ENCODE data around the gene GGA3.
"Not testable (repeated sequence)": the region's sequence is repeated elsewhere in the genome, so short reads cannot be mapped to it uniquely, and the experiment has no call there.

GGA3 gene

DNA sequence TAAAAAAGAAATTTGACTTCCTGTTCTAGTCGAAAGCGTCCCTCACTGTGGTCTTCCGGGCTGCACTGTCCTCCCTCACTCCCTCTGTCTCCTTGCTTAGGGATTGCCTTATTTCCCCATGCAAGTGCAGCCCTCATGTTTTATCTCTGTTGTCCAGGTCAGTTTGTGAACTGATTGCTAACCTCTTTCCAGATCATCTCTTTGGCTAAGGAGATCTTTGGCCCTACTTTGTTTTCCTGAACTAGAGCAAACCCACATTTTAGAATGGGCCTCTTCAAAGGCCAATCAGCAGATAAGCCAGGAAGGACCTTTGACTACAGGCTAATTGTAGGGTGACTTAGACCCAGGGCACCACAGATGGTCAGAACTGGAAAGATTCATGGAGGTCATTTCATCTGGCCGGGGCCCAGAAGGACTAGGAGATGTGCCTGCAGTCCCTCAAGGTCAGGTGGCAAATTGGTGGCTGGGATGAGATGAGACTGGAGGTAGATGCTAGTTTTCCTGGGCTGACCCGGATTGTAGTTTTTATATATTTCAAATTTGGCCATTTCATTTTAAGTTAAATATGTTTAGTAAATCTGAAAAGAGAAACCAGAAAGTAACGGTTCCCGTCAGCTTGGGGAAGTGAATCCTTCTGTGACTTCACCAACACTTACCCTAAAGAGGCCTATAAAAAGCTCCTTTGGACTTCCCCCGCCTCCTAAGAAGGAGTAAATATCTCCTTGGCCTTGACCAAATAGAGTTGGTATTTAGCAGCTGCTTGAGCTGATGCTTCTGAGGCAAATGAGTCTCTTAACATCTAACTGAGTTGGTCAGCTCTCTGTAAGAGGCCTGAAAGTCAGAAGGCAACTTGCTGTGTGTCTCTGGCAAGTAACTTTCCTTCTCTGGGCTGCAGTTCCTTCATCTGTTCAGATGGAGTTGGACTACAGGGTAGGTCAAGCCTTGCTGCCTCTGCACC, 34.1 kb upstream of the GGA3 start:
- peak overlapping the region; percentile 57 for H3K4me3 ChIP-seq (ENCODE audit: low read depth, low read length)
- TF ChIP-seq, protein P1, sequence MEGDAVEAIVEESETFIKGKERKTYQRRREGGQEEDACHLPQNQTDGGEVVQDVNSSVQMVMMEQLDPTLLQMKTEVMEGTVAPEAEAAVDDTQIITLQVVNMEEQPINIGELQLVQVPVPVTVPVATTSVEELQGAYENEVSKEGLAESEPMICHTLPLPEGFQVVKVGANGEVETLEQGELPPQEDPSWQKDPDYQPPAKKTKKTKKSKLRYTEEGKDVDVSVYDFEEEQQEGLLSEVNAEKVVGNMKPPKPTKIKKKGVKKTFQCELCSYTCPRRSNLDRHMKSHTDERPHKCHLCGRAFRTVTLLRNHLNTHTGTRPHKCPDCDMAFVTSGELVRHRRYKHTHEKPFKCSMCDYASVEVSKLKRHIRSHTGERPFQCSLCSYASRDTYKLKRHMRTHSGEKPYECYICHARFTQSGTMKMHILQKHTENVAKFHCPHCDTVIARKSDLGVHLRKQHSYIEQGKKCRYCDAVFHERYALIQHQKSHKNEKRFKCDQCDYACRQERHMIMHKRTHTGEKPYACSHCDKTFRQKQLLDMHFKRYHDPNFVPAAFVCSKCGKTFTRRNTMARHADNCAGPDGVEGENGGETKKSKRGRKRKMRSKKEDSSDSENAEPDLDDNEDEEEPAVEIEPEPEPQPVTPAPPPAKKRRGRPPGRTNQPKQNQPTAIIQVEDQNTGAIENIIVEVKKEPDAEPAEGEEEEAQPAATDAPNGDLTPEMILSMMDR (IDR thresholded peaks at IDR 0.05; ENCODE audit: insufficient read depth, low read depth, low read length, missing control alignments), result no peak
- peak; percentile 96 for DNase-seq (ENCODE audit: low read depth)

DNA sequence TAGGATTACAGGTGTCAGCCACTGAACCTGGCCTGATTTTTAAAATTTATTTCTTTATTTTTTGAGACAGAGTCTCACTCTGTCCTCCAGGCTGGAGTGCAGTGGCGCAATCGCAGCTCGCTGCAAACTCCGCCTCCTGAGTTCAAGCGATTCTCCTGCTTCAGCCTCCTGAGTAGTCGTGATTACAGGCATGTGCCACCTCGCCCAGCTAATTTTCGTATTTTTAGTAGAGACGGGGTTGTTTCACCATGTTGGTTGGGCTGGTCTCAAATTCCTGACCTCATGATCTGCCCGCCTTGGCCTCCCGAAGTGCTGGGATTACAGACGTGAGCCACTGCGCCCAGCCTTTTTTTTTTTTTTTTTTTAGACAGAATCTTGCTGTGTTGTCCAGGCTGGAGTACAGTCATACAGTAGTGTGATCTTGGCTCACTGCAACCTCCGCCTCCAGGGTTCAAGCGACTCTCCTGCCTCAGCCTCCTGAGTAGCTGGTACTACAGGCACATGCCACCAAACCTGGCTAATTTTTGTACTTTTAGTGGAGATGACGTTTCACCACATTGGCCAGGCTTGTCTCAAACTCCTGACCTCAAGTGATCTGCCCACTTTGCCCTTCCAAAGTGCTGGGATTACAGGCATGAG, 31.5 kb upstream of the GGA3 start:
- not testable (repeated sequence) for DNase-seq (ENCODE audit: low read depth); H3K4me3 ChIP-seq (ENCODE audit: low read depth, low read length)

DNA sequence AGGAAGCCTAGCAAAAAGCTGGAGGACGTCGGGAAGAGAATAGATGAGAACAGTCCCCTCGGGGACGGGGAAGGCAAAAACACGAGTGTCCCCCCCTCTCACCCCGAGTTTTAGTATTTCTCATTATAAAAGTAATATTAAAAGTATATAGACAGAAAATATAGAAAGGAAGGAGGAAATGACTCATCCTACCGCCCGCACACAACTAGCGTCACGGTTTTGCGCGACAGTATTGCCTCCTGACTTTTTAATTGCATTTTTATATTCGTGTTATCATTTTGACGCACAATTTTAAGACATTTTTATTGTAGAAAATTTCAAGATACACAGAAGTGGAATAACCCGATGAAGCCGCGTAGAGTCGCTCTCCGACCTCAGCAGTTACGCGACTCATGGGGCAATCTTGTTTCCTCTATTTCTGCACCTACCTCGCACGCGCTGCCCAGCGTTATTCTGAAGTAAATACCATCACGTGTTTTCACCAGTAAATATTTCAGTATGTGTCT, 28.5 kb upstream of the GGA3 start:
- TF ChIP-seq, protein P1 (IDR thresholded peaks at IDR 0.05; ENCODE audit: insufficient read depth, low read depth, low read length, missing control alignments), result peak; percentile 52
- H3K4me3 ChIP-seq (ENCODE audit: low read depth, low read length), result peak overlapping the region; percentile 56
- DNase-seq (ENCODE audit: low read depth), result peak; percentile 90

DNA sequence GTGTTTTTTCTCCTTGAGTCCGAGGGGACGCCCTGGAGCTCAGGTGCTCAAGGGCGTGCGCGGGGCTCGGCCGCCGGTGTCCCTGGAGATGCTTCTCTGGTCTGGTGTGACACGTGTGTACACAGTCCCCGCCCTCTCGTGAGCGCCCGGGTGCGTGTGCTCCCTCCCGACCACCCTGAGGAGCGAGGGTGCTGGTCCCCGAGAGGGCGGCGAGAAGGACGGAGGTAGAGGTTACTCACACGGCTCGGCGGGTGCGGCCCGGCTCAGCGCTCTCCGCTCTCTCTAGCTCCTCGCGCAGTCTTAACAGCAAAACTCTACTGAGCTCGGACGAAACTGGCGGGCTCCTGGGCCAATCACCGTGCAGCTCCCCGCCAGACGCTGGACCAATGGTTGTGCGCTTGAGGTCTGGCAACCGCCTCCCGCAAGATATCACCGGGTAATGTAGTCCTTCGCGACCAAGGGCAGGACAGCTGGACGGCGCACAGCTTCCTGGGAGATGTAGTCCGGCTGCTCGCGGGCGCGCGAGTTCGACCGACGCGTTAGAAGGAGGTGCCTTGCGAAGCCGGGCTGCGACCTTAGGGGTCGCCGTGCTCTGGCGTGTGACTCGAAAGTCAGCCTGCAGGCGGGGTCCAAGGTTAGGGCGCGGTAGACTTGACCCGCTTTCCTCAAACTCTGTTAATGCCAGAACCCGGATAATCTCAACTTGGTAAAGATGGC, 27.9 kb upstream of the GGA3 start, which contains the start of gene SLC25A19:
Gene SLC25A19, minus strand, starts transcription at position 319 of the 717 bp plus-strand sequence. CDS start 2,669 bp downstream, outside the sequence.
- DNase-seq (ENCODE audit: low read depth), result peak; percentile 100
- peak within 1 kb of the TSS; percentile 96 for H3K4me3 ChIP-seq (ENCODE audit: low read depth, low read length)
- TF ChIP-seq, protein P1 (IDR thresholded peaks at IDR 0.05; ENCODE audit: insufficient read depth, low read depth, low read length, missing control alignments), result peak; percentile 36

DNA sequence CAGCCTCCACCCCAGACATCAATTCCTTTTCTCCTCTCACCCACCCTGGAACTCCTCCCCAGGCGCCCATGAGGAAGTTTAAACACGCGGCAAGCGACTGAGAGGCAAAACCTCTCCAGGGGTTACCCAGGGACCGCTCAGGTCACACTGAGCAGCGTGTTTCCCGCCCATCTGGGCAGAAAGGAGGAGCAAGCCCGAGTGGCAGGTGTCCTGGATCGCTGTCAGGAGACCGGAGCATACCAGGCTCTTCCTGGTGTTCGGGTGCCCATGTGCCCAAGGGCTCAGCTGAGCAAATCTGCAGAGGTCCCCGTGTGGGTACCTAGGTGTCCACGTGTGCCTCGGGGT, 27.3 kb upstream of the GGA3 start:
- DNase-seq (ENCODE audit: low read depth), result peak; percentile 73
- peak overlapping the region; percentile 96 for H3K4me3 ChIP-seq (ENCODE audit: low read depth, low read length)
- TF ChIP-seq, protein P1 (IDR thresholded peaks at IDR 0.05; ENCODE audit: insufficient read depth, low read depth, low read length, missing control alignments), result no peak

DNA sequence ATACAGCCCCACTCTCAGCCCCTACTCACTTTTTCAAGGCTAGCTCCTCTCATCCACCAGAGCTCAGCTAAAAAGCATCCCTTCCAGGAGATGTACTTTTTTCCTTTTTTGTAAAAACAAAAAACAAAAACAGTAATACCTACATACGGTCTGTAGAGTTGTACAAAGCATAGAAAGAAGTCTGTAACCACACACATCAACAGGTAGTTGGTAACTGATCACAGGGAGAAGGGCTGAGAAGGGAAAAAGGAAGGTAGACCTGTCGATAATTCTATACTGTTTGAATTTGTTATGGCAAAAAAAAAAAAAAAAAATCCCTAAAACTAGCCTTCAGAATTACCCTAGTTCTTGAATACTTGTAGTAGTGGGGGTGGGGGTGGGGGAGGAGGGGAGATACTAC, 27.0 kb upstream of the GGA3 start:
- DNase-seq (ENCODE audit: low read depth), result no peak
- TF ChIP-seq, protein P1 (IDR thresholded peaks at IDR 0.05; ENCODE audit: insufficient read depth, low read depth, low read length, missing control alignments), result no peak
- H3K4me3 ChIP-seq (ENCODE audit: low read depth, low read length), result peak overlapping the region; percentile 96
